IPS-15b (cell line): ENCODE measurements around the gene ERCC3.
"Not testable (repeated sequence)": the region's sequence is repeated elsewhere in the genome, so short reads cannot be mapped to it uniquely, and the experiment has no call there.

Source experiments
- H3K27me3 ChIP-seq: one replicate; pipeline ENCODE4 v1.6.1; 2013; ENCODE audit warnings: low read length; ENCODE audit not compliant: control insufficient read depth, insufficient read depth
- H3K36me3 ChIP-seq: one replicate; pipeline ENCODE4 v1.6.1; 2013; ENCODE audit warnings: low read length; ENCODE audit not compliant: control insufficient read depth, insufficient read depth
- H3K4me1 ChIP-seq: one replicate; pipeline ENCODE4 v1.6.1; 2013; ENCODE audit warnings: mild to moderate bottlenecking, low read length; ENCODE audit not compliant: control insufficient read depth, insufficient read depth
- H3K4me3 ChIP-seq: one replicate; pipeline ENCODE4 v1.5.1; 2013; ENCODE audit warnings: low read depth, low read length
- H3K9ac ChIP-seq: one replicate; pipeline ENCODE4 v1.6.1; 2013; ENCODE audit warnings: low read depth, mild to moderate bottlenecking, low read length
- H3K9me3 ChIP-seq: one replicate; pipeline ENCODE4 v1.6.1; 2013; ENCODE audit warnings: mild to moderate bottlenecking, low read length; ENCODE audit not compliant: control insufficient read depth, insufficient read depth

The ERCC3 gene

GRCh38 chr2:127277028-127277427, 16.9 kb downstream of the ERCC3 start:
- Histone ChIP-seq H3K4me3 (no peak overlapping the region), H3K36me3 (peaks cover 38% of the 10 kb centered on the region), H3K9ac (no peak overlapping the region), H3K4me1 (no peaks in the 10 kb centered on the region), H3K9me3 (no peaks in the 10 kb centered on the region), H3K27me3 (no peaks in the 10 kb centered on the region)

GRCh38 chr2:127275789-127276188, 18.2 kb downstream of the ERCC3 start:
- no peaks in the 10 kb centered on the region for H3K4me1 ChIP-seq
- no peaks in the 10 kb centered on the region for H3K9me3 ChIP-seq
- peaks cover 44% of the 10 kb centered on the region for H3K36me3 ChIP-seq
- no peak overlapping the region for H3K9ac ChIP-seq
- no peaks in the 10 kb centered on the region for H3K27me3 ChIP-seq
- no peak overlapping the region for H3K4me3 ChIP-seq

GRCh38 chr2:127275356-127275755, 18.6 kb downstream of the ERCC3 start:
- H3K9ac ChIP-seq: no peak overlapping the region
- no peaks in the 10 kb centered on the region for H3K9me3 ChIP-seq
- no peaks in the 10 kb centered on the region for H3K4me1 ChIP-seq
- H3K36me3 ChIP-seq: peaks cover 47% of the 10 kb centered on the region
- no peak overlapping the region for H3K4me3 ChIP-seq
- H3K27me3 ChIP-seq: no peaks in the 10 kb centered on the region

- Histone ChIP-seq H3K4me1 (no peaks in the 10 kb centered on the region), H3K9ac (no peak overlapping the region), H3K9me3 (no peaks in the 10 kb centered on the region), H3K36me3 (peaks cover 42% of the 10 kb centered on the region), H3K27me3 (no peaks in the 10 kb centered on the region), H3K4me3 (no peak overlapping the region)
These were observed 23.3 kb downstream of the ERCC3 start for GRCh38 chr2:127270663-127271062.

GRCh38 chr2:127261804-127262406, 32.0 kb downstream of the ERCC3 start:
- no peaks in the 10 kb centered on the region for H3K27me3 ChIP-seq
- peaks cover 34% of the 10 kb centered on the region for H3K36me3 ChIP-seq
- no peaks in the 10 kb centered on the region for H3K4me1 ChIP-seq
- no peak overlapping the region for H3K4me3 ChIP-seq
- no peaks in the 10 kb centered on the region for H3K9me3 ChIP-seq
- H3K9ac ChIP-seq: no peak overlapping the region

- Histone ChIP-seq H3K4me3 (no peak overlapping the region), H3K4me1 (no peaks in the 10 kb centered on the region), H3K9ac (no peak overlapping the region), H3K36me3 (peaks cover 38% of the 10 kb centered on the region), H3K27me3 (no peaks in the 10 kb centered on the region), H3K9me3 (no peaks in the 10 kb centered on the region)
These were observed 34.6 kb downstream of the ERCC3 start for GRCh38 chr2:127259355-127259754.

- Histone ChIP-seq H3K4me3 (no peak overlapping the region), H3K9ac (no peak overlapping the region), H3K27me3 (no peaks in the 10 kb centered on the region), H3K9me3 (no peaks in the 10 kb centered on the region), H3K4me1 (no peaks in the 10 kb centered on the region), H3K36me3 (peaks cover 38% of the 10 kb centered on the region)
These were observed 37.1 kb downstream of the ERCC3 start for GRCh38 chr2:127256866-127257265.

- H3K27me3 ChIP-seq: no peaks in the 10 kb centered on the region
- H3K4me3 ChIP-seq: no peak overlapping the region
- no peaks in the 10 kb centered on the region for H3K4me1 ChIP-seq
- H3K9ac ChIP-seq: no peak overlapping the region
- no peaks in the 10 kb centered on the region for H3K9me3 ChIP-seq
- peaks cover 36% of the 10 kb centered on the region for H3K36me3 ChIP-seq
These were observed 37.6 kb downstream of the ERCC3 start for GRCh38 chr2:127256381-127256780.

- no peaks in the 10 kb centered on the region for H3K27me3 ChIP-seq
- no peaks in the 10 kb centered on the region for H3K9me3 ChIP-seq
- no peak overlapping the region for H3K4me3 ChIP-seq
- H3K9ac ChIP-seq: no peak overlapping the region
- H3K4me1 ChIP-seq: no peaks in the 10 kb centered on the region
- peaks cover 29% of the 10 kb centered on the region for H3K36me3 ChIP-seq
These were observed 38.2 kb downstream of the ERCC3 start for GRCh38 chr2:127255721-127256120.

- Histone ChIP-seq H3K4me1 (no peaks in the 10 kb centered on the region), H3K36me3 (peaks cover 27% of the 10 kb centered on the region), H3K4me3 (no peak overlapping the region), H3K9ac (no peak overlapping the region), H3K9me3 (no peaks in the 10 kb centered on the region), H3K27me3 (no peaks in the 10 kb centered on the region)
These were observed 38.8 kb downstream of the ERCC3 start for GRCh38 chr2:127255146-127255545.

GRCh38 chr2:127254386-127254981, 39.5 kb downstream of the ERCC3 start:
- Histone ChIP-seq H3K9ac (no peak overlapping the region), H3K9me3 (no peaks in the 10 kb centered on the region), H3K4me3 (no peak overlapping the region), H3K27me3 (no peaks in the 10 kb centered on the region), H3K4me1 (no peaks in the 10 kb centered on the region), H3K36me3 (peaks cover 24% of the 10 kb centered on the region)

- H3K4me3 ChIP-seq, H3K4me1 ChIP-seq, H3K9ac ChIP-seq, H3K36me3 ChIP-seq, H3K9me3 ChIP-seq, H3K27me3 ChIP-seq: not testable (repeated sequence)
These were observed 52.8 kb downstream of the ERCC3 start for GRCh38 chr2:127241184-127241583.
